Esophagus muscularis mucosa (tissue), 3 donors: ENCODE results near the gene UCK2.

Source experiments
- POLR2A ChIP-seq: fragments of 450-650 bp; IDR thresholded peaks from one replicate; pipeline ENCODE4 v1.6.1; 2017; ENCODE audit warnings: antibody characterized with exemption, moderate library complexity, mild to moderate bottlenecking, low read depth
- TF ChIP-seq, protein P1 (sequence below), 3 experiments: fragments of 200-600 bp in 2 of 3; fragments of 450-650 bp in 1 of 3; sonication (generic) in 2 of 3; IDR thresholded peaks; one replicate each; pipeline ENCODE4 v1.5.1; 2017 to 2019; ENCODE audit warnings: antibody characterized with exemption in 3 of 3, mild to moderate bottlenecking in 2 of 3, moderate library complexity in 1 of 3

DNA sequence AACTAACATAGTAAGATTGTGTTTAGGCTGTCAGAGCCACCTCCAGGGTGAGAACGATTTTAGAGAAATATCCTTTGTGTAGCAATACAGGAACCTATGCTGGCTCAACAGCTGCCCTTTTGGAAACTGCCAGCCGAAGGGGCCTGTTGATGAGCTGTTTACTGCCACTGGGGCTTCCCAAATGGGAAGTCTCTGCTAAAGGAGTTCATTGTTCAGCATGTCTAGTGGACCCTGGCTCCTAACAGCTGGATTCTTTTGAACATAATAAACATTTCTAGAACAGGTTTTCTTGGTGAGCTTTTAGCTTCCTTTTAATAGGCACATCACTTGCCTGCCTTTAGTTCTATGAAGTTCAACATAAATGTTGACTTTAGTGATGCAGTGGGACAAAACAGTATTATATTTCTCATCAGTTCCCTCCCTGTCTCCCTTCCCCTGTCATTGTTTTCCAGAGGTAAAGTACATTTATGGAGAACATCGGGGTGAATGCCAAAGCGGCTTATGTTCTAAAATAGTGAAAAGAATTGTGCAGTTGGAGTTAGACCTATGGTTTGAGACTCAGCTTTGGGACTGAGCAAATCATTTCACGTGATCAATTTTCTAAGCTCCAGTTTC, 57.4 kb downstream of the UCK2 start:
- TF ChIP-seq, protein P1, sequence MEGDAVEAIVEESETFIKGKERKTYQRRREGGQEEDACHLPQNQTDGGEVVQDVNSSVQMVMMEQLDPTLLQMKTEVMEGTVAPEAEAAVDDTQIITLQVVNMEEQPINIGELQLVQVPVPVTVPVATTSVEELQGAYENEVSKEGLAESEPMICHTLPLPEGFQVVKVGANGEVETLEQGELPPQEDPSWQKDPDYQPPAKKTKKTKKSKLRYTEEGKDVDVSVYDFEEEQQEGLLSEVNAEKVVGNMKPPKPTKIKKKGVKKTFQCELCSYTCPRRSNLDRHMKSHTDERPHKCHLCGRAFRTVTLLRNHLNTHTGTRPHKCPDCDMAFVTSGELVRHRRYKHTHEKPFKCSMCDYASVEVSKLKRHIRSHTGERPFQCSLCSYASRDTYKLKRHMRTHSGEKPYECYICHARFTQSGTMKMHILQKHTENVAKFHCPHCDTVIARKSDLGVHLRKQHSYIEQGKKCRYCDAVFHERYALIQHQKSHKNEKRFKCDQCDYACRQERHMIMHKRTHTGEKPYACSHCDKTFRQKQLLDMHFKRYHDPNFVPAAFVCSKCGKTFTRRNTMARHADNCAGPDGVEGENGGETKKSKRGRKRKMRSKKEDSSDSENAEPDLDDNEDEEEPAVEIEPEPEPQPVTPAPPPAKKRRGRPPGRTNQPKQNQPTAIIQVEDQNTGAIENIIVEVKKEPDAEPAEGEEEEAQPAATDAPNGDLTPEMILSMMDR (IDR thresholded peaks at IDR 0.05), result no peak
- TF ChIP-seq POLR2A, result no peak
